ENCODE results near the gene IPO8.
A peak's percentile ranks its signal among the peaks of the same experiment; 100 is the strongest.

IPO8 gene

GRCh38 chr12:30695199-30696102, at the start of gene IPO8:
IPO8 (minus strand) TSS chr12:30695869; CDS start chr12:30695647, 222 bp downstream.
- TF ChIP-seq CTCF (IDR thresholded peaks at IDR 0.05; ENCODE audit: insufficient read depth, low read depth, low read length, missing control alignments), result peak; percentile 2
- peak; percentile 95 for DNase-seq (ENCODE audit: low read depth)
- H3K4me3 ChIP-seq (ENCODE audit: low read length), result peak within 1 kb of the TSS; percentile 95

- no peak for DNase-seq (ENCODE audit: low read depth)
- TF ChIP-seq CTCF (IDR thresholded peaks at IDR 0.05; ENCODE audit: insufficient read depth, low read depth, low read length, missing control alignments), result no peak
- H3K4me3 ChIP-seq (ENCODE audit: low read length), result no peak overlapping the region
Measured at GRCh38 chr12:30744321-30744720, 48.7 kb upstream of the IPO8 start.

GRCh38 chr12:30740274-30740673, 44.6 kb upstream of the IPO8 start:
- TF ChIP-seq CTCF (IDR thresholded peaks at IDR 0.05; ENCODE audit: insufficient read depth, low read depth, low read length, missing control alignments), result no peak
- H3K4me3 ChIP-seq (ENCODE audit: low read length), result no peak overlapping the region
- DNase-seq (ENCODE audit: low read depth), result no peak

- no peak for TF ChIP-seq CTCF (IDR thresholded peaks at IDR 0.05; ENCODE audit: insufficient read depth, low read depth, low read length, missing control alignments)
- H3K4me3 ChIP-seq (ENCODE audit: low read length), result no peak overlapping the region
- no peak for DNase-seq (ENCODE audit: low read depth)
Measured at GRCh38 chr12:30739020-30739419, 43.4 kb upstream of the IPO8 start.

- no peak for DNase-seq (ENCODE audit: low read depth)
- no peak overlapping the region for H3K4me3 ChIP-seq (ENCODE audit: low read length)
- TF ChIP-seq CTCF (IDR thresholded peaks at IDR 0.05; ENCODE audit: insufficient read depth, low read depth, low read length, missing control alignments), result no peak
Measured at GRCh38 chr12:30732954-30733637, 37.4 kb upstream of the IPO8 start.

- H3K4me3 ChIP-seq (ENCODE audit: low read length), result no peak overlapping the region
- DNase-seq (ENCODE audit: low read depth), result no peak
- no peak for TF ChIP-seq CTCF (IDR thresholded peaks at IDR 0.05; ENCODE audit: insufficient read depth, low read depth, low read length, missing control alignments)
Measured at GRCh38 chr12:30730011-30730410, 34.3 kb upstream of the IPO8 start.

Measured in epithelial cell of esophagus (primary cell).